HG02840 (cell line): ENCODE data around the gene SOBP.
"Not testable (repeated sequence)": the region's sequence is repeated elsewhere in the genome, so short reads cannot be mapped to it uniquely, and the experiment has no call there.

Experiments used
- ATAC-seq: cut with Tn5 transposase; IDR thresholded peaks from one replicate; pipeline ENCODE4 v1.9.1; 2021; ENCODE audit warnings: mild to moderate bottlenecking, moderate library complexity, moderate number of reproducible peaks; ENCODE audit not compliant: unreplicated experiment, low FRiP score

The SOBP gene, protein sequence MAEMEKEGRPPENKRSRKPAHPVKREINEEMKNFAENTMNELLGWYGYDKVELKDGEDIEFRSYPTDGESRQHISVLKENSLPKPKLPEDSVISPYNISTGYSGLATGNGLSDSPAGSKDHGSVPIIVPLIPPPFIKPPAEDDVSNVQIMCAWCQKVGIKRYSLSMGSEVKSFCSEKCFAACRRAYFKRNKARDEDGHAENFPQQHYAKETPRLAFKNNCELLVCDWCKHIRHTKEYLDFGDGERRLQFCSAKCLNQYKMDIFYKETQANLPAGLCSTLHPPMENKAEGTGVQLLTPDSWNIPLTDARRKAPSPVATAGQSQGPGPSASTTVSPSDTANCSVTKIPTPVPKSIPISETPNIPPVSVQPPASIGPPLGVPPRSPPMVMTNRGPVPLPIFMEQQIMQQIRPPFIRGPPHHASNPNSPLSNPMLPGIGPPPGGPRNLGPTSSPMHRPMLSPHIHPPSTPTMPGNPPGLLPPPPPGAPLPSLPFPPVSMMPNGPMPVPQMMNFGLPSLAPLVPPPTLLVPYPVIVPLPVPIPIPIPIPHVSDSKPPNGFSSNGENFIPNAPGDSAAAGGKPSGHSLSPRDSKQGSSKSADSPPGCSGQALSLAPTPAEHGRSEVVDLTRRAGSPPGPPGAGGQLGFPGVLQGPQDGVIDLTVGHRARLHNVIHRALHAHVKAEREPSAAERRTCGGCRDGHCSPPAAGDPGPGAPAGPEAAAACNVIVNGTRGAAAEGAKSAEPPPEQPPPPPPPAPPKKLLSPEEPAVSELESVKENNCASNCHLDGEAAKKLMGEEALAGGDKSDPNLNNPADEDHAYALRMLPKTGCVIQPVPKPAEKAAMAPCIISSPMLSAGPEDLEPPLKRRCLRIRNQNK

DNA sequence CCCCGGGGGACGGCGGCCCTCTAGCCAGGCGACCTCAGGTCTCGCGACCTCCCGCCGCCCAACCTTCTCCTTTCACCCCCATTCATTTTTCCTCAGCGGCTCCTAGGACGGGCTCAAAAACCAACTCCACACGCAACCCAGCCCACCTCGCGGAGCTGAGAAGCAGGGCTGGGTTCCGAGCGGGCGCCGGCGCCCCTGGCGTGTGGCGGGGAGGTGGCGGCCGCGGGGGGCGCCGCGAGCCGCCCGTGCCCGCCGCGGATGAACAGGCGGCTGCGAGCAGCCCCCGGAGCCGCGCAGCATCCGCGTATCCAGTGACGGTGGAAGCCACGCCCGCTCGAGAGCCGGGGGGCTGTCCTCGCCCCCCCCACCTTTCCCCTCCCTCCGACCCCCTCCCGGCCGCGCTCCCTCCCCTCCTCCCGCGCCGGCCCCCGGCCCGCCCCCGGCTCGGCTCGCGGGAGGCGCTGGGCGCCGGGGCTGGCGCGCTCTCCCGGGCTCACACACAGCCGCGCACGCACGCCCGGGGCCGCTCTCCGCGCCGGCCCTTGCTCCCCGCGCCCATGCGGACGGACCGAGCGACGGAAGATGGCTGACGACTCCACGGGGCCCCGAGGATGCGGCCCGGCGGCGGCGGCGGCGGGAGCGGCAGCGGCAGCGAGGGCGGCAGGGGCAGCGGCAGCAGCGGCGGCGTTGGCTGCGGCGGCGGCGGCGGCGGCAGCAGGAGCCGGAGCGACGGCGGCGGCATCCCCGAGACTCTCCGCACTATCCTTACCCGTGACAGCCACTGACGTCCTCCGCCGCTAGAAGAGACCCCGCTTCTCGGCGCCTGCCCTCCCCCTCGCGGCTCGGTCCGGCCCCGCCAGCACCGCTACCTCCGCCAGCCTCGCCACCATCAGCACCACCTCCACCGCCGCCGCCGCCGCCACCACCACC lies at the start of gene SOBP:
Gene SOBP, plus strand, starts transcription at position 482 of the 930 bp plus-strand sequence. CDS start 500 bp downstream, outside the sequence.
- ATAC-seq: no peak

DNA sequence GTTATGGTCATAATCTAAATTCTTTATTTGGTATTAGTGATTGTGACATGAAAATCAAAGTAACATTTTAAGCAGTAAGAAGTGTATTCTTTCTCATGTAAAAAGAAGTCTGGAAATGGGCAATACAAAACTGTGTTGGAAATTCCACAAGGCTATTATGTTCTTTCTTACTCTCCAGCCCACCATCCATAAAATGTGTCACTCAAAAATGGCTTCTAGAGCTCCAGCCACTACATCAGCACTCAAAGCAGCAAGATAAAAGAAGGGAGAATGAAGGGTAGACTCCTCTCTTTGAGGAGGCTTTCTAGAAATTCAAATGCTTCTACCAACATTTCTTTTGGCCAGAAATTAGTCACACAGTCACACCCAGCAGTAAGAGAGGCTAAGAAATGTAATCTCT lies 49.0 kb upstream of the SOBP start:
- ATAC-seq: no peak

DNA sequence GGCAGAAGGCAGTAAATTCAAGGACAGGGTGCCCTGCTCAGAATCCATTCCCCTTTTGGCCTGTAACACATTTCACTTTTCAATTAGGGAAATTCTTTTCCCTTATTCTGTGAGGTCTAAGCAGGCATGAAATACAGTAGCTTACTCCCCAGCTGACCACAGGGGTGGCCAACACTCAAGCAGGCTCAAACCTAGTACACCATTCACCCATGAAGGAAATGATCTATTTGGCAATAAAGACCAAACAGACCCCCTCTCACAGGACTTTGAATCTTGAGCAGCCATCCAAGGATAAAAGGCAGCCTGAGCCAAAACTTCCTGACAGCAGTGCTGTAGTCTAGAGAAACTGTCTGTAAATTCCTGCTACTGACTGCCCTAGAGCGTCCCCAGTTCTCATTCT lies 48.2 kb upstream of the SOBP start:
- ATAC-seq: no peak

DNA sequence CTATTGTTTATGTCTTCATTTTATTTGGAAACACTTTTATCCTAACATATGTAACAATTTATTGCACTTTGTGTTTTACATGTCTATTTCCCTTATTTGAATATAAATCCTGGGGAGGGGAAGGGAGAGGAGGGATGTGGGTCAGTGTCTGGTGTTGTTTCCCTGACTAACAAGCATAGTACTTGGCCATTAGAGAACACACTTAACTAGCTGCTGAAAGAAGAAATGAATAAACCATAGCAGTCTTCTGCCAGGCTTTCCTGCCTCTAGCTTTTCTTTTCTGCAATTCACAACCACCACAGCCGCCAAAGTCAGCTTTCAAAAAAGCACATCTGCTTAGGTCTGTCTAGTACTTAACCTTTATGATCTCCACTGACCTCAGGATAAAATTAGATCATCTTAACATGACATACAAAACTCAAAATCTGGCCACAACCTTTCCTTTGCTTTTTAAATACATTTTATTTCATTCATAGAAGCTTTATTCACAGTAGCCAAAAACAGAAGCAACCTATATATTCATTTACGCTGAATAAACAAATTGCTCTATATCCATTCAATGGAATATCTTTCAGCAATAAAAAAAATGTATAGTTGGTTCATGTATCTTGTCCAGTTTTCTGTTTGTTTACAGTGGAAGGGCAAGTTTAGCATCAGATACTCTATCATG lies 46.8 kb upstream of the SOBP start:
- ATAC-seq: no peak

DNA sequence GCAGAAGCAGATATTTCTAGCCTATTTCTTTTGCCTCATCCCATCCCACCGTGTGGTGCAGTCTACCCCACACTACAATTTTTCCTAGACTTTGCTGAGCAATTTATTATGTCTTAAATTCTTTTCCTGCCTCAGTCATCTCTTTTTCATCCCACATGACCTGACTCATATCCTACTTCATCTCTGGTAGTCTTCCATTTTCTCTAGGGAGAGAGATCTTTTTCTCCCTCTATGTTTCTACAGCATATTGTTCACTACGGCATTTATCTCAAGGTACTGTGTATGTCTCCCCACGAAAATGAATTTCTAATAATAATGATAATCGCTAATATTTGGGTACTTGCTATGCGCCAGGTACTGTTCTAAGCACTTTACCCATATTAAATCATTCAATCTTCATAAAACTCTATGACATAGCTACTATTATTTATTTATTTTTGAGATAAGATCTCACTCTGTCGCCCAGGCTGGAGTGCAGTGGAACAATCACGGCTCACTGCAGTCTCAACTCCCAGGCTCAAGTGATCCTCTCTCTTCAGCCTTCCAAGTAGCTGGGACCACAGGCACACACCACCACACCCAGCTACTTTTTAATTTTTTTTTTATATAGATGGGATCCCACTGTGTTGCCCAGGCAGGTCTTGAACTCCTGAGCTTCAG lies 46.2 kb upstream of the SOBP start:
- ATAC-seq: no peak

DNA sequence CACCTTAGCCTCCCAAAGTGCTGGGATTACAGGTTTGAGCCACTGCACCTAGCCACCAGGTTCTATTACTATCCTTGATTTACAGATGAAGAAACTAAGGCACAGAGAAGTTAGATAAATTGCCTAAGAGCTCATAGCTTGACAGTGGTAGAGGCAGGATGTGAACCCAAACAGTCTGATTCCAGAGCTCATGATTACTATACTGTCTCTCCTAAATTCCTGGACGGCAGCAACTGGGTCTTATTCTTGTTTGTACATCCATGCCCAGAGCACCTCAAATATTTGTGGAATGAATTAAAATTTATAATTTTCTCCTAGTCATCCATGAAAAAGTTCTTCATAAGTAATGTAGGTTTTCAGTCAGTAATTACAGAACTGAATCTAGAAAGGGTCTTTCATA lies 45.6 kb upstream of the SOBP start:
- no peak for ATAC-seq

DNA sequence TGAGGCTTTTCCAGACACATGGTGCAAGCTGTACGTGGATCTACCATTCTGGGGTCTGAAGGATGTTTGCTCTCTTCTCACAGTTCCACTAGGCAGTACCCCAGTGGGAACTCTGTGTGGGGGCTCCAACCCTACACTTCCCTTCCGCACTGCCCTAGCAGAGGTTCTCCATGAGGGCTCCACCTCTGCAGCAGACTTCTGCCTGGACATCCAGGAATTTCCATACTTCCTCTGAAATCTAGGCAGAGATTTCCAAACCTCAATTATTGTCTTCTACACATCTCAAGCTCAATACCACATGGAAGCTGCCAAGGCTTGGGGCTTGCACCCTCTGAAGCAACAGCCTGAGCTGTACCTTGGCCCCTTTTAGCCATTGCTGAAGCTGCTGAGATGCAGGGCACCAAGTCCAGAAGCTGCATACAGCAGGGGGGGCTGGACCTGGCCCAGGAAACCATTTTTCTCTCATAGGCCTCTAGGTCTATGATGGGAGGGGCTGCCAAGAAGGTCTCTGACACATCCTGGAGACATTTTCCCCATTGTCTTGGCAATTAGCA lies 42.2 kb upstream of the SOBP start:
- no peak for ATAC-seq

DNA sequence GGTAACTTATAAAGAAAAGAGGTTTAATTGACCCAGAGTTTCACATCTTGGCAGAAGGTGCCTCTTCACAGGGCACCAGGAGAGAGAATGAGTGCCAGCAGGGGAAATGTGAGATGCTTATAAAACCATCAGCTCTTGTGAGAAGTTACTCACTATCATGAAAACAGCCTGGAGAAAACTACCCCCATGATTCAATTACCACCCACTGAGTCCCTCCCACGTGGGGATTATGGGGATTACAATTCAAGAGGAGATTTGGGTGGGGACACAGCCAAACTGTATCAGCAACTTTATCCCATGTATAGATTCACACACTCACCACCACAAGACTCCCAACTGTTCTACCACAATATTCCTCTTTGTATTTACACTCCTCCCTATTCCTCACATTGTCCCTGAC lies 41.1 kb upstream of the SOBP start:
- ATAC-seq: no peak

DNA sequence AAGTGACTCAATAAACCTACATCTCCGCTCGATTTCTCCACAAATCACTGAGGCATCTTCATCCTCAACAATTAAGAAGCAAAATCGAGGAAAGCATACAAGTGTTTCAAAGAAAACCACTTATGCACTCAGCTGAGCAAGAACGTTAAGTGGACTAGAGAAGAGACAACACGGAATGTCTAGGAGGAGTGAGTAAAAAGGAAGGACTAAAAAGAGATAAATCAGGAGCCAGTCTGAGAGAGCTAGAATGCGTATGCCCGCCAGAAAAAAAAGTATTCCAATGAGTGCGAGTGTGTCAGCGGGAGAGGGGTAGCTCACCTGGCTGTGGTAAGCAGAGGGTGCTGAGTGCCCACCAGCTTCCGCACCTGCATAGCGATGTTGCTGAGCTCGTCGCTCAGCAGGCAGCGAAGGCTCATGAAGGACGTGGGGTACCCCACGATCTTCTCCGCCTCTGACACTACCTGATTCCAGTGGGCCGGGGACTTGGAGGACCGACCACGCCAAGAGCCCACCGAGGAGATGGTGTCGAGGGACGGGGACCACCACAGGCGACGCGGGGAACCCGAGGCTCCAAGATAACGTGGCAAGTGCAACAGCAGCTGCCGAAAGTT lies 31.1 kb upstream of the SOBP start:
- ATAC-seq: peak; percentile 22

DNA sequence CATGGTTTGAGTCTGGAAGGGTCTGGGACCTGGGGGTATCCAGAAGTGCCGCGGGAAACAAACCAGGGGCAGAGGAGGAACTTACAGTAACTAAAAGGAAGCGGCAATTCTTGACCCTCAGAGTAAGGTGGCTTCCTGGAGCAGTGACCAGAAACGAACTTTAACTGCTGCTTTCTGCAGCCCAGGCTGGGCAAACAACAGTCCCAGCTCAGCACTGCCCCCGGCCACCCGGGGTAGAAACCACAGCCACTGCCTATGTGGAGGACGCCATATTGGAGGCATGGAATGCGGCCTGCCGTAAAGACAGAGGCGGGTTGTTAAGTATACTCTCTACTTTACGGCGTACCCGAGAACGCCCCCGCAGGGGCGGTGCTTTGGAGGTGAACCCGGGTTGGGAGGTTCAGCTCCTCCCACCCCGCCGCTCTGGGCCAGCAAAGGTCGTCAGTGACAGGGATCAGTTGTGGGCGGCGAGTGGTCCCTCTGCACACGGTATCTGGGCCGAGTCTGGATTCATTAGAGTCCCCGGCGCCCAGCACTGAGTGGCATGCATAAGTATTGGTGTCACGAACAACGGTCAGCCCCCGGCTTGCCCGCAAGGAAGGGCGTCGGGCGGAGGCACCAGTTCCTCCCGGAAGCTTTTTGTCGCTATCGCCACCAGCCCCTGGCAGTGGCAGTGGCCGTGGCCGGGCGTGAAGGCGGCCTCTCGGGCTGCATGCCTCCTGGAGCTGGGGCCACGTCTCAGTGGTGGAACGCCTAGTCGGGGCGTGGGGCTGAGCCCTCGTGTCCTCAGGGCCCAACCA lies 30.4 kb upstream of the SOBP start, which contains the start of gene PDSS2:
Gene PDSS2, minus strand, starts transcription at position 282 of the 800 bp plus-strand sequence. Its CDS starts 279 bp downstream, at position 3.
- peak; percentile 90 for ATAC-seq

DNA sequence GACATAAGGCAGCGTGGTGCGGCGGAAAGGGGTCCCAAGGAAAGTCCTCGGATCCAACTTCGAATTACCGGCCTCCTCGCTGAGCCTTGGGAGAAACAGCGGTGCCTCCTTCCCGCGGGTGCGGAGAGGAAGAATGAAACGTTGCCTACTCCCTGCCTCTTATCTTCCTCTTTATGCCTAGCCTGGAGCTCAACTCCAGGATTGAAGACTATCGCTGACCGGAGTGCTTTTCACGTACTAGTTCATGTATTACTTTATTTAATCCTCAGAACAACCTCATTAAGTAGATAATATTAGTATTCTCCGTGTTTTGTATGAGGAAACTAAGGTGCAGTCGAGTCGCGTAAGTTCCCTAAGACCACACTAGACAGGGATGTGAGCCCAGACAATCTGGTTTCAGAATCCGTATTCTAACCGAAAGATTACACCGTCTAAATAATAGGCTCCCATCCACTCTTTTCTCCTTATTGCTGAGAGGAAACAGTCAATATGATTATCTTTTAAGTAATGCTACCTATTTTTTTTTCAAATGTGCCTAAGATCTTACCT lies 29.8 kb upstream of the SOBP start:
- ATAC-seq: no peak

DNA sequence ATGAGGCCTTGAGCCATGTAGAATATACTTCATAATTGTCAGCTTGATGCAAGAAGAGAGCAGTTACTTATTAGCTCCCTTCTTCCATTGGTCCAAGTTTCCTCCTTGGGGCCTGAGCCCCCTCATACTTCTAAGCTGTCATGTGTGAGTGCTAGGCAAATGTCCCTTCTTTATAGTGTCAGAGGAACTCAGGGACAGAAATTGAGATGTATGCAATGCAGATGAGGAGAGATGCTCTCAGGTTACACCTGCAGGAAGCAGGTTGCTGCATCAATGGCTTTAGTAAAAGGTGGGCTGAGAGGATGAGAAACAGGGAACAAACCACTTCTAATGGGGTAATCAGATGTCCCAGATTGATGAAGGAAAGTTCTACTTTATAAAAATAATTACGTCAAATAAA lies 23.9 kb upstream of the SOBP start:
- ATAC-seq: no peak

DNA sequence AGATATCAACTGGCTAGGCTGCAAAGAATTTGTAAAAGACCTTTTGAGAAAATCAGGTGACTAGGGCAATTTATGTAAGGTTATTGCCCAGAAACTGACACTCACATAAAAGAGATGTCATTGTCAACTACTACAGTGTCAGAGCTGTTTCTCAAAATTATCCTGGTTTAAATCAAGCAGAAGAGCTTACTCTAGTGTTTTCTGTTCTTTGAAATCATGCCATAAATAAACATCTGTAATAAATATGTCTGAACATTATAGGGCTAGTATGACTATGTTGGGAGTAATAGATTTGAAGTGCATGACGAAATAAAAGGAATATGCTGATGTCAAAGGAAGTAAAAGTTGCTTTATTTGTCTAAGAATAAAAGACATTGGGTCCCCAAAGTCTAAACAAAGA lies 19.6 kb upstream of the SOBP start:
- no peak for ATAC-seq

DNA sequence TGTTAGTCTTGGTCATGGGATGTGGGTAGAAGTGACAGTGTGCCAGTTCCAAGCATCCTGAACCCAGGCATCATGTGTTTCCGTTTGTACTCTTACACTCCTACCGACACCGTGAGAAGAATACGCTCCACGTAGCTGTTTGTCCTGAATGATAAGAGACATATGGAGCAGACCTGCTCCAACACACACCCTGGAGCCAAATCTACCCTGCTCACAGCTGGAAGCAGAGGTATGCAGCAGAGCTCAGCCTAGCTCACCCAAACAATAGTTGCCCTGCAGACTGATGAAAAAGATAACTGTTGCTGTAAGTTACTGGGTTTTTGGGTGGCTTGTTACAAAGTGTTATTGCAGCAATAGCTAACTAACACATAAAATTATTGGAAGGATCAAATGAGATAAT lies 16.3 kb upstream of the SOBP start:
- ATAC-seq: no peak

DNA sequence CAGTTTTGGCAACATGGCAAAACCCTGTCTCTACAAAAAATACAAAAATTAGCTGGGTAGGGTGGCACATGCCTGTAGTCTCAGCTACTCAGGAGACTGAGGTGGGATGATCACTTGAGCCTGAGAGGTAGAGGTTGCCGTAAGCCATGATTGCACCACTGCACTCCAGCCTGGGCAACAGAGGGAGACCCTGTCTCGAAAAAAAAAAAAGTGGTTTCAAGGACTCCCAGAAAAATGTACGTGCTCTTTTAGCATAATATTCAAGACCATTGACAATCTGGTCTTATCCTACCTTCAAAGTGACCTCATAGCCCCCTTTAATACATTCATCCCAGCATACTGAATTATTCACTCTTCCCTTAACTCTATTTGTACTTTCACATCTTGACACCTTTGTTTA lies 14.6 kb upstream of the SOBP start:
- ATAC-seq: not testable (repeated sequence)

DNA sequence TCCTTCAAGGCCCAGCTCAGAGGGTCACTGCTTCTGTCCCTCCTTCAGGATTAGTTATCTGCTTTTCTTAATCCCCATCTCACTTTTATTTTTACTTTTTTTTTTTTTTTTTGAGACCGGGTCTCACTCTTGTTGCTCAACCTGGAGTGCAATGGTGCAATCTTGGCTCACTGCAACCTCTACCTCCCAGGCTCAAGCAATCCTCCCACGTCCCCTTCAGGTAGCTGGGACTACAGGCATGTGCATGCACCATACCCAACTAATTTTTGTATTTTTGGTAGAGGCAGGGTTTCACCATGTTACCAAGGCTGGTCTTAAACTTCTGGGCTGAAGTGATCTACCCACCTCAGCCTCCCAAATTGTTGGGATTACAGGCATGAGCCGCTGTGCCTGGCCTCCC lies 14.1 kb upstream of the SOBP start:
- not testable (repeated sequence) for ATAC-seq

DNA sequence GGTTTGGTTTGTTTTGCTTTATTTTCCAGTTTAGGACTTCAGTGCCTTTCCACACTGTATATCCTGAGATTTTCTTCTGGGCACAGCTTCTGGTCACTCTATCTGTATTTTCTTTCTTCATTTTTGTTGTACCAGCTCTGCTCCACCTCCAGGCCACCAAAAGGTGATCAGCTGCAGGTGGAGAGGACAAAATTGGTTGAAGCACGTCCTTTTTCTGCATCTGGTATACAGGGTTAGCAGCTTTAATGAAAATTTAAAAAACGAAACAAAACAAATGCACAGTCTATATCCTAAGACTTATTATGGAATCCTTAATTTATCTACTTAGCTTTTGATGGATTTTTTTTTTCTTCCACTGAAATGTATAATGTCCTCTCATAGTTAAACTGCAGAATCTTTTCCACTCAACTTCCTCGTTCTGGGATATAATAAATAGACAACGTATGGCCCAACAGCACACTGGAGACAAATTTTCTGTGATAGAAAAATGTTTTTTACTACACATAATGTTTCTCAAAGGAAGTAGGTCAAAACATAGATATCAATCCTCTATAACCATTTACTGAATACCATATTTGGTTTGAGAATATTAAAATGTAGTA lies 10.7 kb upstream of the SOBP start:
- no peak for ATAC-seq
